ENCODE data around the gene RNASEH2A.

- TF ChIP-seq CTCF (IDR thresholded peaks at IDR 0.05; ENCODE audit: insufficient read depth, low read depth, low read length) = no peak
- no peak for TF ChIP-seq EZH2 (IDR thresholded peaks at IDR 0.05; ENCODE audit: insufficient read depth, low read length)
These were observed 30.1 kb downstream of the RNASEH2A start for GRCh38 chr19:12836529-12836863.

Measured in astrocyte (in vitro differentiated cells and primary cell).